ENCODE data around the gene NUP88. TPM values are rescaled to one million over a fixed set of nuclear protein-coding genes. Genes with fewer than 3 reads are reported as not detected.

Gene NUP88
- total RNA-seq, 1 donor from 2014 or later: 99.9 TPM

DNA sequence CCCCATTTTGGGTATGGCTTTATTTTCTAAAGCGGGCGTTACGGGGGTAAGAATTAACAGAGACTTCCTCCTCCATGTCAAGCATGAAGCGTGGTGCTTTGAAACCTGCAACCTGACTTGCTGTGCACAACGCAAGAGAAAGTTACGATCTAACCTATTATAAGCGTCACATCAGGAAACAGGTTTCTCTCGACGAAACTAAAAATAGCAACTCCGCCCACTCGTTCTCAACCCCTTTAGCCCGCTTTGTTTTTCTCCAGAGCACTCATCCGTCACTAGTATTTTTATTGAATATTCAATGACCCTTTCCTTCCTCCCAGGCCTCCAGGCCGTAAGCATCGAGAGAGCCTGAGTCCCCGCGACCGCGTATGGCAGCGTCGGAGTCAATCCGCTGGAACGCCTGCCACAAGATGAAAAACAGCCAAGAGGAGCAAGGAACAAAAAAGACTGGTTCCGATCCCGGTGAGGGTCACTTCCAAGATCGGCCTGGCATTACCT lies 555 bp downstream of the NUP88 start:
- DNase-seq: peak; percentile 83

DNA sequence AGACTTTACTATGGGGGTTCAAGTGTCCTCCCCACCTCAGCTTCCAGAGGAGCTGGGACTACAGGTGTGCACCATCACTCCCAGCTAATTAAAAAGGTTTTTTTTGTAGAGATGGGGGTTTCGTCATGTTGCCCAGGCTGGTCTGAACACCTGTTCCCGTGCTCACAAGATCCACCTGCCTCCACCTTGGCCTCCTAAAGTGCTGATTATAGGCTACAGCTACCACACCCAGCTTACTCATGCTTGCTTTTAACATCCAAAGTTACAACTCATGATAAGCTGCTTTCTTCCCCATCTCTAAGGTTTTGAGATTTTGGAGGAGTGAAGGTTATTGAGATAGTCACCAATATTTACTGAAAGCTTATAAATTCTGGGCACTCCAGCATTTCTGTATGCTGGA lies 2.6 kb downstream of the NUP88 start:
- DNase-seq: no peak

DNA sequence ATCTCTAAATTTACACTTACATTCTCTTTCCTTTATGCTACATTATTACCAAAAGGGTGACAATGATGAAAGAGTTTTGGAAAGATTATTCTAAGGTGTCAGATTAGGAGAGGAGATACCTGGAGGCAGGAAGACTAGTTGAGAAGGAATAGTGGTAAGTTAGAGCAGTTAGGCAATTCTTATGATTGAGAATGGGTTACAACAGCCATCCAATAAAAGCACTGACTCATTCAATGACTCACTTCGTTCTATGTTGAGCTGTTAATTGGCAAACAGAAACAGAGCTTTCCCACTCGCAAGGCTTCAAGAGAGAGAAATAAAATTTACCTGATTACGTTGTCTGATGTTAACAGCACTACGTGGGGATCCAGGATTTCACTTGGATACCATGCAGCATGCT lies 5.8 kb downstream of the NUP88 start:
- DNase-seq: peak; percentile 75

DNA sequence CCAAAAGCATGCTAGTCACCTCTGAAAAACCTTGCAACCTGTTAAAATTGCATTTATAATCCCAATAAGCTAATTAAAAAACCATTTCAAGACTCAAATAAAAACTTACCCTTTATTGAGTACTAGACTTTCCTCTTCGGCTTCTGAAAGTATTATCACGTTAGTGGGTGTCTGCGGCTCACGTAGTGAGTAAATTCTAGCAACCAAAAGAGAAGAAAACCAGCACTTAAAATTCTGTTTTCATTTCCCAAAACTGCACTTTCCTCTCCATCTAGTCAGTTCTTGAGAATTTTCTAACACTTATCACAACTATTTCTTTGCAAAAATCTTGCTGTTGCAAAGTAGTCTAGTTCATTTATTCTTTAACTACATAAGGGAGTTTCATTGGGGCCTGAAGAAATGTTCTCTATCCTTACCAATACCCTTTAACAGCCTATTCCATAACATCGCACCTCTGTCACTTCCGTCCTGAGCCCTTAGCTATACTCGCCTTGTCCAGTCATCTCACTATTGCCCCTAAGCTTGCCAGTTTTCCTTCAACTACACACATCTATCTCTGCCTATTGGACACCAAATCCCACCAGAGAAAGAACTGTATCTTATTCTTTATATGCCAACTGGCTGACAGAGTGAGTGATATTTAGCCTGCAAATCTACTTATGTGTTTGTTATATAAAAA lies 8.7 kb downstream of the NUP88 start:
- DNase-seq: no peak

DNA sequence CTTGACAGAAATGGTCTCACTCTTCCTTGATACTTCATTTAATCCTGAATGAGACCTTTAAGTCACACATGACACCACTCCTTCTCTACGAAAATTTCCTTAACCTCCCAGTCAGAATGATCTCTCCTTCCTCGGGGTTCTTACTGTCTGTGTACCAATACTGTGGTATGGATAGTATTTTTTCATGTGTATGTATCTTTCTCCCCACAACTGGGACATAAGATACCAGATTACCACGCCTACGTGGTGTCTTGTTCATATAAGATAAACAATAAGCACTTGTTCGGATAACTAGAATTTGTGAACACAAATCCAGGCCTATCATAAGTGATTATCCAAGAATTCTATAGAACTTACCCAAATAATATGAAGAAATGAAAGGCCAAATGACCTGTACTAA lies 11.3 kb downstream of the NUP88 start:
- no peak for DNase-seq

DNA sequence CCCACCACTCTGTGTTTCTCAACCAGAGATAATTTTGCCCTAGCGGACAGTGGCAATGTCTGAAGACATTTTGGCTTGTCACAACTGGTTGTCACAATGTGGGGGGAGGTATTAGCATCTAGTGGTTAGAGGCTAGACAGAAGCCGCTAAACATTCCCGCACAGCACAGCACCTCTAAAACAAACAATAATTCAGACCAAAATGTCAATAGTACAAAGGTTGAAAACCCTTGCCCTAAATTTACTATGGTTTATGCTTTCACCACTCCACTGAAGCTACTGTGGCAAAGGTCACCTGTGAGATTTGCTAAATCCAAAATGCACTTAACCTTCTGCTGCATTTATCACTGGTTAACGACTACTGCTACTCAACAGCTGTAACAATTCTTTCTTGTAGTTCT lies 14.1 kb downstream of the NUP88 start:
- no peak for DNase-seq

DNA sequence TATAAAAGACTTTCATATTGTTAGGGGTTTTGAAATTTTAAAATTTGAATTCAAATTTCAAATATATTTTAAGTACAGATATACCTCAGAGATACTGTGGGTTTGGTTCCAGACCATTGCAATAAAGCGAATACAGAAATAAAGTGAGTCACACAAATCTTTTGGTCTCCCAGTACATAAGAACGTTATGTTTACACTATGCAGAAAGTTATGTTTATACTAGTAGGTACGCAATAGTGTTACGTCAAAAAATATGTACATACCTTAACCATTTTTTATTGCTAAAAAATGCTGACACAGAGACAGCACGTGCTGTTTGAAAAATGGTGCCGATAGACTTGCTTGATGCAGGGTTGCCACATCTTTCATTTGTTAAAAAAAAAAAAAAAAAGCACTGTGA lies 19.7 kb downstream of the NUP88 start:
- no peak for DNase-seq

DNA sequence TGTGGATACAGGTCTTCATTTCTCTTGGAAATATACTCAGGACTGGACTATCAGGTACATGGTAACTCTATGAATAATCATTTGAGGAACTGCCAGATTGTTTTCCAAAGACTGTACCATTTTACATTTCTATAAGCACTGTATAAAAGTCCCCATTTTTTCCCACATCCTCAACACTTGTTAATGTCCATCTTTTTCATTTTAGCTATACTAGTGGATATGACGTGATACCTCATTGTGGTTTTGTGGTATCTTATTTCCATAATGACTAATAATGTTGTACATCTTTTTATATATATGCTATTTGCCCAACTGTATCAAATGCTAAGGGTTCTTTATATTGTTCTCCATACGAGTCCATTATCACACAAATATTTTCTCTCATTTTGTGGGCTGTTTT lies 22.9 kb downstream of the NUP88 start:
- no peak for DNase-seq

DNA sequence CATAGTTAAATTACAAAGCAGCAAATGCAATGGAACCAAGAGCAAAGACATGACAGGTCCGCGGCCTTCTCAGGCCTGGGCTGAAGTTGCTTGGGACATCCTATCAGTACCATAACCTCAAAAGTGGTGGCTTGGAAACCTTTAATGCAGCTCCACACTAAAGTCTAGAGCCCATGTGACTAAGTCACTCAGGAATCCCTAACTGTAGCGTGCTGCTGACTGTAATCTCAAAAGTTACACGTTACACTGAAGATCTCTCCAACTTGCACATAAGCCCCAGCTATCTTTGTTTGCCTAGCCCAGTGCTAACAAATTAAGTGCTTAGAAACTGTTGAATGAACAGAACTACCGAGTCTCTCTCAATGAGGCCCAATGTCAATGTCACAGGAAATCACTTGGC lies 27.8 kb downstream of the NUP88 start:
- no peak for DNase-seq

DNA sequence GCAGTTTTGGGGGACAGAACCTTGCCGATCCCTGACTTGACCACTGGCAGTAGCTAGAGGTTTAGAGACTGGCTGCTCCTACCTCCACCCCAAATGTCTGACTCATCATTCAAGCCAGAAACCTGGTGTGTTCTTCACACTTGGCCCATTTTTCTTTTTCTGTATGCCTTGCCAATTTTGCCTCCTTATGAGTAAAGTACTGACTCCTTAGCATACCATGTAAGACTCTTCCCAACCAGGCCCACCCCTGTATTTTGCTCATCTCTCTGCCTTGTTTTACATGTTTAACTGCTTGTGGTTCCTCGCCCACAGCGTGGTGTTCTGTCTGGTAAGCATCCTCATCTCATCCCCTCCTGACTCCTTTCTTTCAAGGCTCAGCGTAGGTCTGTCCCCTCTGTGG lies 37.9 kb downstream of the NUP88 start:
- no peak for DNase-seq

DNA sequence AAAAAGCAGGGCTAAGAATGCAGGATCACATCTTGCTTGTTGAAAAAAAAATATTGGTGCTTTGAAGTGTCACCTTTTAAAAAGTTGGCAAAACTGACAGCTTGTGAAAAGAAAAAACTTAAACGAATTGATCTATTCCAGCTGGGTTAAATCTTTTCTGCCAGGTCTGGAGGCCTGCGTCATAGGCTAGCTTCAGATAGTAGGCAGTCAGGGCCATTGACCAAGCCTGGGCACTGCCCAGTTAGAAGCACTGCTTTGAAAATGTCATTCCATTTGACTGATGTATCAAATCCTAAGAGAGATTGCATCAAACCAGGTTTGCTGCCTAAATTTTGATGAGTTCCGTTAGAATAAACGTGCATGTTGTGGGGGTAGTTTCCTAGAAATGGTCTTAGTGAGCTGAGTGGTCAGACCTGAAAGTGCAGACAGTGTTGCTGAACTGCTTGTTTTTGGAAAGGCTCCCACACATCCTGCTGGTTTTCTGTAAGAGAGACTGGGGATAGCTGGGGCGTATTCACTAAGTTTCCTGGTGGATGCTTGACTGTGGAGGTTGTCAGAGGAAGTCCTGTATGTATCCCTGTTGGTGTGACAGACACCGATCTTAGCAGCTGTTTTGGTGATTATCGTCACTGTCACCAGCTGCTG lies 38.8 kb downstream of the NUP88 start:
- no peak for DNase-seq

DNA sequence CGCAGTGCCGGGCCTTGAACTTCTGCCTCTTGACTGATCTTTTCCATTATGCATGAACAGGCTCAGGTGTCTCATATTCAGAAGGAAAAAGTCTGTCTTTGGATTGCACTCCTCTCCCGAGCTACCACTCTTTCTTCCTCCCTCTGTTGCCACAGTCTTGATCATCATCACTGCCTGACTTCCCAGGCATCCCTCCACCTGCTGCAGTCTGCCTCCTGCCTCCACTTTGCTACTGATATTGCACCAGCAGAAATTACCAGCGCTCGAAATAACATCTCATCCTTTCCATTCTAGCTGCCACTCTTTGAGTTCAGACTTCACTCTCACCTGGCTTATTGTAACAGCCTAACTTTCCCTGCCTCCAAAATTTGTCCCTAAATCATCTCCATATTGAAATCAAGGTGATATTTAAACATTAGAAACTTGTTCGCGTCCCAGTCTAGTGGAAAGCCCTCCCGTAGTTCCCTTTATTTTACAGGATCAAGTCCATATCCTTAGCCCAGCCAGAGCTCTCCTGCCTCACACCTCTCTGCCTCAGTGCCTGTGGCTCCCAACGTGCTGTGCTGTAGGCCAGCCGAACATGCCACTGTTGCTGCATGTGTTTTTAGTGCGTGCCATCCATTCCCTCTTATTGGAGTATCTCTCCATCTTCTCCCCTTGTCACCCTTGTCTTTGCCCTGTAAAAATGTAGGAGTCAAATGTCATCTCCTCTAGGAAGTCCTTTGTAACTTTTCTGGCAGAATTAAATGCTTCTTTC lies 39.9 kb downstream of the NUP88 start:
- no peak for DNase-seq

DNA sequence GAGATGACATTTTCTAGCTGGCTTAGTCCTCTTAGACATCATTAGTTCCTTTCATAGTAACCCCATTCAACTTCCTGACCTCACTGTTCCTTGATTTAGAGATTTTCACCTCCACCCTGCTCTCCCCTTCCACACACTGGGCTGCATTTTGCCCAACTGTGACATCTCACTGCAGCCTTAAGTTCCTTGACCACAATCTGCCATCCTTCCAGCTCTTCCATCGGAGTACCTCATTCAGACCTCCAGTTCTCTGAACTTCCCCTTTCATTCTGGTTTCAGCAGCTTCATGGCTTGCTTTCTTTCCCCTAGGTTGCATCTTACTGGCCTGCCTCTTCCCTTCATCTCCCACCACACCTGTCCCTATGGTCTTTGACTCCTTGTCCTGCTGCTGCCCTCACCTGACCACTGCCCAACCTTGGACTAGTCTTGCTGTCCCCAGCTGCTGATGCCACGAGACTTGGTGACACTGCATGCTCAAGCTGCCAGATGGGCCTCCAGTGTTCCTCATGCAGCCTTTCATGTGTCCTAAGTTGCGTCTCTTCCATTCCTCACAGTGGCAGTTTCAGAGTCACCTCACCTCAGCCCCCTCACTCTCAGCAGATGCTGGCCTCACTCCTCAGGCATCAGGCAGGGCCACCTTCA lies 40.8 kb downstream of the NUP88 start:
- no peak for DNase-seq

DNA sequence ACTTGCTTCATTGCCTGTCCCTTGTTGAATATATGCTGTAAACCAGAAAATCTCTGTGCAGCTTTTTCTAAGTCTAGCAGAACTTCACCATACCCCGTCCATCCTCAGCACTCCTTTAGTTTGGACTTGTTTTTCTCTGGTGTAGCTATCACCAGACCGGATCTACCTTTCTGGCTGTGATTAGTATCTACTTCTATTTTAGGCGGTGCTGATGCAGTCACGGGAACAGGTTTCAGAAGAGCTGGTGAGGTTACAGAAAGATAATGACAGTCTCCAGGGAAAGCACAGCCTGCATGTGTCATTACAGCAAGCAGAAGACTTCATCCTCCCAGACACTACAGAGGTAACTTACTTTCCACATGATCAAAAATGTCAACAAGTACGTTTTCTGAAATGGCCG lies 46.4 kb downstream of the NUP88 start:
- DNase-seq: no peak

DNA sequence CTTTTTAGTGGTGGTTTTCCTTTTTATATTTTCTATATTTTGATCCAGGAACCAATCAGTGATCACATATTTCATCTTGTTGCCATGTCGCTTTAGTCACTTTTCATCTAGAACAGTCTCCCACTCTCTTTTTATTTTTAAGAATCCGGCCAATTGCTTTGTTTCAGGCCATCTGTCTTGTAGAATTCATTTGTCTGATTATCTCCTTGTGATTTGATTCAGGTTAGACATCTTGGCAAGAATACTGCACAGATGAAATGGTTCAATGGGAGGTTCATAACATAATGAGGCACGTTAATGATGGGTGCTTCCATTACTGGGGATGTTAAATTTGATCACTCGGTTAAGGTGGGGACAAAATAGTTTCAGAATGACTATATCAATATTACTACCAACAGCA lies 49.1 kb downstream of the NUP88 start:
- no peak for DNase-seq

DNA sequence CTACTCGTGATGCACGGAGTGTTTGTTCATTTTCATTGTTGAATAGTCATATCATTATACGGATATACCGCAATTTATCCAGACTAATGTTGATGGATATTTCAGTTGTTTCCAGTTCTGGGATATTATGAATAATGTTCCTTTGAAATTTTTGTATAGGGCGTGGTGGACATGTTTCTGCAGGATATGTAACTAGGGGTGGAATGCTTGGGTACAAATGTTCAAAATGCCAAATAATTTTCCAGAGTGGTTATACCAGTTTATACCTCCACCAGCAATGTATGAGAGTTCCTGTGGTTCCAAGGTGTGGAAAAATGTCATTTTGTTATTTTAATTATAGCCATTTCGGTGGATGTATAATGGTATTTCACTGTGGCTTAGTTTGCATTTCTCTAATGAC lies 53.6 kb downstream of the NUP88 start:
- no peak for DNase-seq

DNA sequence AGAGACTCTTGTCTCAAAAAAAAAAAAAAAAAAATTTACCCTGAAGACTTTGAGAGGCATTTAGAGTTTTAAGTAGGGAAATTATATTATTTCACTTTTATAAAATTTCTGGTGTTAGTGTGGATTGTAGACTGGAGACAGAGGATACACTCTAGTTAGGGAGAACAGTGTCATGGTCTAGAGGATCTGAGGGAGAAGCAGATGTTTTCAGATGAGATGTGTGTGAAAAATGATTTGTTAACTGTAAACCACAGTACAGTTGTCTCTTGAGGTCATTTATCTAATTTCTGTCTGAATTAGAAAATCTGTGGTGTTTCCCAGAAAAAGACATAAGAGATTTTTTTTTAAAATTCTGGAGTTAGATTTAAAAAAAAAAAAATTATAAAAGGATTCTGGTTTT lies 54.8 kb downstream of the NUP88 start:
- no peak for DNase-seq

DNA sequence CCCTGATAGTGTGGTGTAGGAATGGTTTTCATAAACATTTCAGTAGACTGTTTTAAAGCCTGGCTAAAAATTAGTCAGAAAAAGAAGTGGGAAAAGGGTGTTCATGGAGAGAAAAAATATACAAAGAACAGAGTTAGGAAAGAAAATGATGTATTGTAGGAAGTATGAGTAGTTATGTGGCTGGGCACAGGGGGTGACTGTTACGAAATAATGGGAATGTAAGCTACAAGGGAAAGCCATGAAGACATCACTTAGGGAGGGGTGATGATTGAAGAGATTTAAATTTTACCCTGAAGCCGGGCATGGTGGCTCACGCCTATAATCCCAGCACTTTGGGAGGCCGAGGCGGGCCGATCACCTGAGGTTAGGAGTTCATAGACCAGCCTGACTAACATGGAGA lies 55.3 kb downstream of the NUP88 start:
- DNase-seq: no peak

DNA sequence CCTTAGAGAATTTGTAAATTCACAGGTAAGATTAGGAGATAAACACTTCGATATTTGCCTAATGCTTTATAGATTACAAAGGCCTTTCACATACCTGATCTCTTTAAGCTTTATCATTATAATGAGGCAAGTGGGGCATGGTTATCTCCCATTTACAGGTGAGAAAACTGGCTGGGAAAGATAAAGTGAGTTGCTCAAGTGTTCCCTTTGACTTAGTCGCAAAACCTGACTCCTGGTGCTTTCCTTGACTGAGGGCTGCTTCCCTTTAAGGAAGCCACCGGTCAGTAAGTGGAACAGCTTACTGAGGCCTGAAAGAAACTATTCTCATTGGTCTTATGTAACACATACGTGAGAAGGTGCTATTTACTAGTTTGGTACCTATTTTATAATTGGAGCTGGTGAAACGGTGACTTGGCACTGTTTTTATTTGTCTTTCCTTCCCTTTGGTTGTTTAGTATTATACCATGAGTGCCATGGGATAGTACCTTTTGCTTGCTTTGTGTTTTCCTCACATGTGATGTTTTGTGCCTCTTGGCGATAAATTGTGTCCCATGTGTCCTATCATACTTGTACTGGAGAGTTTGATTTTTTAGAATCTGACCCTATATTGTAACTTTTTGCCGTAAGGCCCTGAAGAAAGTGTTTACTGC lies 57.2 kb downstream of the NUP88 start:
- DNase-seq: no peak

DNA sequence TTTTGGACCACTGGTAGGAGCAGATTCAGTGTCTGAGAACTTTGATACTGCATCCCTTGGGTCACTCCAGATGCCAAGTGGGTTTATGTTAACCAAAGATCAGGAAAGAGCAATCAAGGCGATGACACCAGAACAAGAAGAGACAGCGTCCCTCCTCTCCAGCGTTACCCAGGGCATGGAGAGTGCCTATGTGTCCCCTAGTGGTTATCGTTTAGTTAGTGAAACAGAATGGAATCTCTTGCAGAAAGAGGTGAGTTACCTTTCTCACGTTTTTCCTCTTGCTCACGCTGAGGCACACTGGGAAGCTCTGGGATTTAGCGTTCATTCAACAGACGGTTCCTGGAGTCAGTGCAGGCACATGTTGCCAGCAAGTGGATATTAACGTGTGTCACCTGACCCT lies 58.0 kb downstream of the NUP88 start:
- DNase-seq: no peak

DNA sequence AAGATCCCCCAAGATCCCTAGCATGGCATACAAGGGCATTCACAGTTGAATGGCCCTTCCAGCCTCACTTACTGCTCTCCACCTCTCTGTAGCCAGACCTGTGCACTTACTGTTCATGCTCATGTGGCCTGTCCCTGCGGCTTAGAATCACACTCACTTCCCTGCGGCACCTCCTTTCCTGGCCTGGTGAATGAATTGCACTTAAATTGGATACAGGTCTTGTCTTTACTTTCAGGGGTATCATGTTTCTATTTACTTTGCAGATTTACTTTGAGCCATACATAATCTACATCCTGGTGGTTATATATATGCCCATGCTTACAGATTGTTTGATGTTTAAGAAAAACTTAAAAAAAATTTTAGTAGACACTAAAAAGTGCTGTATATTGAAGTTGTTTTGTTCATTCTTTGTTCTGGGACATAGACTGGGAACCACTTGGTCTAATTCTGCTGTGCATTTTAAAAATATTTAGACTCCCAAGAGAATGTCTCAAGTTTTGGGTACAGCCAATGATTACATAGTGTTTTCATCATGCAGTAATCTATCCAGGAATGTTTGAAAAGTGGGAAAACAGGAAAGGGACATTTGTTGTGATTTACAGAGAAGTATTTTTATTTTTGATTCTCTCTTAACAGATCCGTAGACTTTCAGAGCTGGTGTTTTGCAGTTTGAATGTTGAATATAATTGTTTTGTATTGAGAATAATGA lies 63.9 kb downstream of the NUP88 start:
- DNase-seq: no peak

DNA sequence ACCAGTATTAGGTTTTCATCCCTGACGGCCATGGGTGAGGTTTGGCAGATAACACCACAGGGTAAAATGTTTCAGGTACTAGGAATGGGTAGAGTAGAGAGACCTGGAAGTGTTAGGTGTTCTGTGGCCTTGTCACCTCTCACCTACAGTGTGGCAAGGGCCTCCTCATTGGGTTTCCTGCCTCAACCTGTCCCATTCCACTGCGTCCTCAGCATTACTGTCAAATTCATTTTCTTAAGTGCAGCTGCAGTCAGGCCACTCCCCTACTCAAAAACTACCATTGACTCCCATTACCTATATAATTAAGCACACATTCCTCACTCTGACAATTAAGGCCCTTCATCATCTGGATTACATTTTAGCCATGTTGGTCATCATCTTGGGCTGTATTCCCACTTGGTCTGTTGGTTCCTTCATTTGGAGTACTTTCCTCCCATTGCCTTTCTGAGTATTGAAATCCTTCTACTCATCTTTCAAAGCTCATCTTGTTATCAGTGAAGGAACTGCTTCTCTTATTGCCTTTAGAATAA lies 64.5 kb downstream of the NUP88 start:
- no peak for DNase-seq
